Keratinocyte (primary cell): ENCODE measurements around the gene CTNNA3. TPM values are rescaled to one million over a fixed set of nuclear protein-coding genes. Genes with fewer than 3 reads are reported as not detected.

Experiments
- DNase-seq: peaks from one replicate; pipeline ENCODE4 v3.0.0-alpha.2; 2011; ENCODE audit warnings: low read depth, missing footprints, low spot score
- FAIRE-seq: peaks from 2 replicates; lab custom pipeline; 2011; peaks lifted over from hg19 to GRCh38; lab: Jason Lieb, UNC
- H2AFZ ChIP-seq: 2 replicates; pipeline ENCODE4 v1.6.0; 2012; ENCODE audit warnings: low read length, control low read depth, inconsistent platforms; ENCODE audit not compliant: control insufficient read depth
- H3K27ac ChIP-seq: 2 replicates; pipeline ENCODE4 v1.5.1; 2011; ENCODE audit warnings: low read length; ENCODE audit not compliant: control insufficient read depth, insufficient read depth
- H3K27me3 ChIP-seq: 3 replicates; pipeline ENCODE4 v1.6.0; 2011; ENCODE audit warnings: low read length; ENCODE audit not compliant: control insufficient read depth, insufficient read depth; ENCODE audit errors: extremely low read depth
- H3K36me3 ChIP-seq, 2 experiments: 2 replicates in 1 of 2; 3 replicates in 1 of 2; pipeline ENCODE4 v1.5.1; 2011; ENCODE audit warnings: low read length in 2 of 2, mild to moderate bottlenecking in 1 of 2; ENCODE audit not compliant: control insufficient read depth in 2 of 2, insufficient read depth in 2 of 2; ENCODE audit errors: extremely low read depth in 1 of 2
- H3K4me1 ChIP-seq: 3 replicates; pipeline ENCODE4 v1.5.1; 2011; ENCODE audit warnings: low read length; ENCODE audit not compliant: control insufficient read depth, insufficient read depth; ENCODE audit errors: extremely low read depth
- H3K4me2 ChIP-seq: 3 replicates; pipeline ENCODE4 v1.6.0; 2011; ENCODE audit warnings: low read depth, low read length; ENCODE audit not compliant: control insufficient read depth, insufficient read depth; ENCODE audit errors: extremely low read depth
- H3K4me3 ChIP-seq, 3 experiments: fragments of 200-600 bp in 1 of 3; sonication (generic) in 1 of 3; 2 replicates in 2 of 3; 3 replicates in 1 of 3; pipeline ENCODE4 v1.5.1; 2011 to 2016; ENCODE audit warnings: low read length in 3 of 3, mild to moderate bottlenecking in 3 of 3, control low read depth in 2 of 3, inconsistent platforms in 1 of 3, low read depth in 1 of 3, mixed read lengths in 1 of 3, mixed run types in 1 of 3, moderate library complexity in 1 of 3; ENCODE audit not compliant: control insufficient read depth in 2 of 3, insufficient read depth in 2 of 3; ENCODE audit errors: extremely low read depth in 1 of 3
- H3K79me2 ChIP-seq: 2 replicates; pipeline ENCODE4 v1.6.0; 2012; ENCODE audit warnings: low read length; ENCODE audit not compliant: control insufficient read depth, insufficient read depth
- H3K9ac ChIP-seq: 3 replicates; pipeline ENCODE4 v1.6.0; 2011; ENCODE audit warnings: low read length; ENCODE audit not compliant: control insufficient read depth, insufficient read depth; ENCODE audit errors: extremely low read depth
- H3K9me1 ChIP-seq: 3 replicates; pipeline ENCODE4 v1.6.0; 2011; ENCODE audit warnings: low read length; ENCODE audit not compliant: control insufficient read depth, insufficient read depth; ENCODE audit errors: extremely low read depth
- H3K9me3 ChIP-seq: 2 replicates; pipeline ENCODE4 v1.5.1; 2012; ENCODE audit warnings: low read depth, low read length; ENCODE audit not compliant: control insufficient read depth
- H4K20me1 ChIP-seq: 3 replicates; pipeline ENCODE4 v1.6.0; 2011; ENCODE audit warnings: low read length; ENCODE audit not compliant: control insufficient read depth, insufficient read depth; ENCODE audit errors: extremely low read depth
- CTCF ChIP-seq, 3 experiments: IDR thresholded peaks in 1 of 3; conservative IDR thresholded peaks in 1 of 3; optimal IDR thresholded peaks in 1 of 3; 2 replicates in 2 of 3; 3 replicates in 1 of 3; pipeline versions ENCODE3 to v1.5.1; 2011; ENCODE audit warnings: low read length in 3 of 3, mild to moderate bottlenecking in 3 of 3, moderate library complexity in 2 of 3, control low read depth in 1 of 3, inconsistent platforms in 1 of 3; ENCODE audit not compliant: insufficient read depth in 2 of 3; ENCODE audit errors: extremely low read depth in 1 of 3
- EZH2 ChIP-seq: IDR thresholded peaks from one replicate; pipeline ENCODE4 v1.6.1; 2012; ENCODE audit warnings: inconsistent platforms, mild to moderate bottlenecking, low read length, moderate library complexity
- dilution Hi-C: fragments of 300-500 bp; cut with MboI; formaldehyde crosslinking; loops from one replicate; pipeline ENCODE4 v1.7.0; 2020; ENCODE audit warnings: low sequenced_read_pairs; ENCODE audit not compliant: extremely low pct_ligation_motif_present
- polyA plus RNA-seq, 5 experiments: library from polyadenylated mRNA; depleted of rRNA in 3 of 5; stranded (reverse) in 3 of 5; stranded (forward) in 1 of 5; unstranded in 1 of 5; fragments of >200 nt; gene quantifications; 1 replicate in 1 of 5; 2 replicates in 3 of 5; 3 replicates in 1 of 5; pipeline versions ENCODE4 v1.2.1 to v1.2.3, GENCODE V29; 2011 to 2012; ENCODE audit warnings: missing spikeins in 2 of 5, low read depth in 1 of 5, low replicate concordance in 1 of 5

CTNNA3 gene
- polyA plus RNA-seq, 1 donor (not counting 4 experiments of a cell fraction or from before 2014, with no cell fraction given), result 0.01 TPM

GRCh38 chr10:66958466-66958865 is 737.5 kb downstream of the CTNNA3 start:
- H3K4me2 ChIP-seq, result no peak overlapping the region
- H3K36me3 ChIP-seq, result no peaks in the 10 kb centered on the region
- H3K9ac ChIP-seq, result no peak overlapping the region
- no peaks in the 10 kb centered on the region for H3K79me2 ChIP-seq
- no peak overlapping the region for H2AFZ ChIP-seq
- DNase-seq (no peak), FAIRE-seq (no peak)
- TF ChIP-seq CTCF (optimal IDR thresholded peaks at IDR 0.05 in 1 of 3, IDR thresholded peaks at IDR 0.05 in 1 of 3, conservative IDR thresholded peaks at IDR 0.05 in 1 of 3; ENCODE audit: extremely low read depth in 1 of 3, insufficient read depth in 2 of 3, low read length in 3 of 3), result no peak
- TF ChIP-seq EZH2, result no peak
- no peaks in the 10 kb centered on the region for H3K9me3 ChIP-seq
- H3K27me3 ChIP-seq, result no peaks in the 10 kb centered on the region
- no peak overlapping the region for H3K27ac ChIP-seq
- no peaks in the 10 kb centered on the region for H3K9me1 ChIP-seq
- dilution Hi-C loops, result no loop called here
- no peak overlapping the region for H3K4me3 ChIP-seq
- H4K20me1 ChIP-seq, result no peaks in the 10 kb centered on the region
- H3K4me1 ChIP-seq, result no peaks in the 10 kb centered on the region

GRCh38 chr10:66951896-66952295 is 744.1 kb downstream of the CTNNA3 start:
- no peaks in the 10 kb centered on the region for H3K36me3 ChIP-seq
- H2AFZ ChIP-seq, result no peak overlapping the region
- FAIRE-seq (no peak), DNase-seq (no peak)
- H4K20me1 ChIP-seq, result no peaks in the 10 kb centered on the region
- dilution Hi-C loops, result no loop called here
- no peak for TF ChIP-seq EZH2
- TF ChIP-seq CTCF (optimal IDR thresholded peaks at IDR 0.05 in 1 of 3, IDR thresholded peaks at IDR 0.05 in 1 of 3, conservative IDR thresholded peaks at IDR 0.05 in 1 of 3; ENCODE audit: extremely low read depth in 1 of 3, insufficient read depth in 2 of 3, low read length in 3 of 3), result no peak
- no peak overlapping the region for H3K9ac ChIP-seq
- H3K79me2 ChIP-seq, result no peaks in the 10 kb centered on the region
- no peaks in the 10 kb centered on the region for H3K9me3 ChIP-seq
- no peak overlapping the region for H3K4me3 ChIP-seq
- H3K4me1 ChIP-seq, result no peaks in the 10 kb centered on the region
- H3K27me3 ChIP-seq, result no peaks in the 10 kb centered on the region
- no peak overlapping the region for H3K27ac ChIP-seq
- H3K9me1 ChIP-seq, result no peaks in the 10 kb centered on the region
- no peak overlapping the region for H3K4me2 ChIP-seq
